HG03139 (cell line): Measurements from ENCODE around the gene MEI1.

ENCODE experiments used
- ATAC-seq: cut with Tn5 transposase; IDR thresholded peaks from one replicate; pipeline ENCODE4 v1.9.1; 2021; ENCODE audit not compliant: unreplicated experiment

Gene MEI1

GRCh38 chr22:41838842-41839618, 139.7 kb downstream of the MEI1 start:
- ATAC-seq = no peak

- no peak for ATAC-seq
Observed at GRCh38 chr22:41840216-41840615, 140.9 kb downstream of the MEI1 start.

GRCh38 chr22:41841085-41841712, 141.9 kb downstream of the MEI1 start:
- no peak for ATAC-seq

- no peak for ATAC-seq
Observed at GRCh38 chr22:41842996-41843970, 144.0 kb downstream of the MEI1 start.

- no peak for ATAC-seq
Observed at GRCh38 chr22:41844036-41844435, 144.7 kb downstream of the MEI1 start.

- no peak for ATAC-seq
Observed at GRCh38 chr22:41844513-41844912, 145.2 kb downstream of the MEI1 start.

- ATAC-seq = no peak
Observed at GRCh38 chr22:41845380-41846267, 146.3 kb downstream of the MEI1 start.

GRCh38 chr22:41846268-41846987, 147.1 kb downstream of the MEI1 start:
- no peak for ATAC-seq

- no peak for ATAC-seq
Observed at GRCh38 chr22:41847300-41847699, 148.0 kb downstream of the MEI1 start.

GRCh38 chr22:41848468-41848867, 149.2 kb downstream of the MEI1 start:
- ATAC-seq = no peak
